ENCODE data around the gene MYL9. TPM values are rescaled to one million over a fixed set of nuclear protein-coding genes. Genes with fewer than 3 reads are reported as not detected.

The MYL9 gene
- total and polyA plus RNA-seq, 2 donors (not counting 3 experiments of a cell fraction or from before 2014, with no cell fraction given), result 41.7 to 116 TPM

GRCh38 chr20:36565520-36565919 lies 24.2 kb downstream of the MYL9 start:
- no TSS peak for BruUV-seq (replicated peaks)
- Histone ChIP-seq H3K27me3 (ENCODE audit: control insufficient read depth in 2 of 2, insufficient read depth in 2 of 2, low read length in 2 of 2) (no peaks in the 10 kb centered on the region), H3K9ac (replicated peaks; ENCODE audit: extremely low read depth, insufficient read depth, low read length) (no peak overlapping the region), H3K27ac (ENCODE audit: insufficient read depth, low read depth, low read length) (no peak overlapping the region), H3K36me3 (ENCODE audit: control insufficient read depth in 2 of 2, extremely low read depth in 1 of 2, insufficient read depth in 2 of 2, low read length in 2 of 2) (no peaks in the 10 kb centered on the region), H3K79me2 (ENCODE audit: control insufficient read depth, insufficient read depth, low read length) (no peaks in the 10 kb centered on the region), H2AFZ (ENCODE audit: low read depth, low read length) (no peak overlapping the region), H3K4me3 (replicated peaks in 1 of 3; ENCODE audit: insufficient read depth in 1 of 3, low read depth in 1 of 3, low read length in 3 of 3) (no peak overlapping the region), H3K9me3 (replicated peaks; ENCODE audit: control insufficient read depth, insufficient read depth, low read length) (no peaks in the 10 kb centered on the region), H3K4me2 (ENCODE audit: insufficient read depth, low read length) (no peak overlapping the region), H3K4me1 (ENCODE audit: control insufficient read depth, extremely low read depth, insufficient read depth, low read length) (no peaks in the 10 kb centered on the region), H3K9me1 (replicated peaks; ENCODE audit: control insufficient read depth, extremely low read depth, insufficient read depth, low read length) (no peaks in the 10 kb centered on the region), H4K20me1 (replicated peaks; ENCODE audit: control insufficient read depth, extremely low read depth, insufficient read depth, low read length) (no peaks in the 10 kb centered on the region)
- TF ChIP-seq GATA2 (IDR thresholded peaks at IDR 0.05; ENCODE audit: insufficient read depth, insufficient read length, low read depth, low read length), result no peak
- no peak for TF ChIP-seq FOS (IDR thresholded peaks at IDR 0.05; ENCODE audit: borderline replicate concordance, insufficient read depth, low read length)
- TF ChIP-seq POLR2A (IDR thresholded peaks at IDR 0.05; ENCODE audit: low read depth, low read length), result no peak
- TF ChIP-seq MYC (IDR thresholded peaks at IDR 0.05; ENCODE audit: low read depth, low read length), result no peak
- no peak for TF ChIP-seq JUN (IDR thresholded peaks at IDR 0.05; ENCODE audit: borderline replicate concordance, insufficient read depth, insufficient read length, low read depth)
- TF ChIP-seq POLR2AphosphoS5 (IDR thresholded peaks at IDR 0.05; ENCODE audit: insufficient read depth, low read depth, low read length), result no peak
- no peak for TF ChIP-seq MAX (IDR thresholded peaks at IDR 0.05; ENCODE audit: insufficient read depth, insufficient read length)
- no peak for TF ChIP-seq CTCF (IDR thresholded peaks at IDR 0.05; ENCODE audit: extremely low read depth in 1 of 2, insufficient read depth in 1 of 2, low read depth in 1 of 2, low read length in 2 of 2)
- TF ChIP-seq EZH2 (IDR thresholded peaks at IDR 0.05; ENCODE audit: borderline replicate concordance, low read depth, low read length, severe bottlenecking), result no peak
- intact Hi-C loops (cut with micrococcal nuclease) (no loop called here), dilution Hi-C loops (cut with MboI; ENCODE audit: extremely low pct_ligation_motif_present, low sequenced_read_pairs) (no loop called here)
- no peak for FAIRE-seq
- POLR2A ChIA-PET, result no interaction called here
- CTCF ChIA-PET, result interaction anchor here (1.5 kb wide), 1 partner anchor 40 kb away, joined by 5 read pairs; the partner anchor contains the start of gene RAB5IF
- DNase-seq (ENCODE audit: low read depth, low spot score), result no peak
